GM04504 (cell line): ENCODE results near the gene FAM228A.
"Not testable (repeated sequence)": the region's sequence is repeated elsewhere in the genome, so short reads cannot be mapped to it uniquely, and the experiment has no call there.

Experiments used
- DNase-seq: peaks from one replicate; pipeline ENCODE4 v3.0.0-alpha.2; 2012; ENCODE audit warnings: low read depth

The FAM228A gene

GRCh38 chr2:24191156-24191555 is 16.3 kb downstream of the FAM228A start:
- DNase-seq: no peak

GRCh38 chr2:24191848-24192247 is 17.0 kb downstream of the FAM228A start:
- DNase-seq: no peak

- DNase-seq: not testable (repeated sequence)
Observed at GRCh38 chr2:24197213-24197612, 22.4 kb downstream of the FAM228A start.

- DNase-seq: no peak
Observed at GRCh38 chr2:24199968-24200590, 25.2 kb downstream of the FAM228A start.

GRCh38 chr2:24200799-24201198 is 25.9 kb downstream of the FAM228A start:
- no peak for DNase-seq

DNA sequence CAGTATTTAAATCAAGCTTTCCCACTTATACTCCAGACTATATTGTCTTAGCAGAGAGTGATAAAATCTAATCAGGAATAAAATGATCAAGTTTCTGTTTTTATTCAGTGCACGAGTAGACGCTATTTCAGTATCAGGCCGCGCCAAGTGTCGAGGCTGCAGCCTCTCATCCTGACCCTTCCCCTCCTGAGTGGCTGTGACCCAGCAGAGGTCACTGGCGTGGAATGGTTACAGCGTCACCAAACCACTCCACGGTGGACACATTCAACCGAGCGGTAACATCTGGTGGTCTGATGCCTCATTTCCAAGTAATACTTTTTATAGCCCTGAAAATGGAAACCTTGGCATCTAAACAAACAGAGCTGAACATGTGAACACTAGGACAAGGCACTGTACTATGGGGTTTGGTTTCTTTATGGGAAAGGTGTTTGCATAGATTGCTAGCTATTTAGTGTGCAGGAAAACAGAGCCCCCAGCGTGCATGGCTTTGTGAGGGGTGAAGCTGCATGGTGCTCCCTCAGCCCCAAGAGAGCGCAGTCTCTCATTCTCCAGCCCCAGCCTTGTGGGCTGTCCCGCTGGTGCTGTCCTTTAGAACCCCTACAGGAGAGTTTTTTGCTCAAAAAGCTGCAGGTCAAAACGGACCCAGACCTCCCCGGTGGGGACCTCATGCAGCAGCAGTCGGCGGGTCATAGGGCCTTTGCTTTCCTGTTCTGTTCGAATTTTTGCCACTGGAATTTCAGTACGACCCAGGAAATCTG is 28.4 kb downstream of the FAM228A start:
- DNase-seq: no peak

DNA sequence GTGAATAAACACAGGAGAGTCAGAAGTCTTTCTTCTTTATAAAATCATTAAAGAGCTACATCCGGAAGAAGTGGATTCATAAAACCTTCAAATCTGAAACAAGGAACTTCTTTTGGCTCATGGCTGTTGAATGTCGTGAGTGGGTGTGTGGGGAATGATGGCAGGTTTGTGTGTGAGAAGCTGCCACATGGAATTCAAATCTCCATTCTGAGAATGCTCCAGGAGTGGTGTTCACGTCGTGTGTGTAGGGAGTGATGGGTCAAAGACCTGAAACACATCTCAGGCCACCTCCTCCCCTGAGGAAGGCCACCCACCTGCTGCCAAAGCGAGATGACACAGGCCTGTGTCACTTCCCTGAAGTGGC is 28.9 kb downstream of the FAM228A start:
- DNase-seq: no peak

- DNase-seq: no peak
Observed at GRCh38 chr2:24204505-24204904, 29.7 kb downstream of the FAM228A start.

GRCh38 chr2:24205131-24205530 is 30.3 kb downstream of the FAM228A start:
- no peak for DNase-seq

GRCh38 chr2:24206242-24206641 is 31.4 kb downstream of the FAM228A start:
- DNase-seq: no peak

GRCh38 chr2:24206714-24207113 is 31.9 kb downstream of the FAM228A start:
- no peak for DNase-seq

DNA sequence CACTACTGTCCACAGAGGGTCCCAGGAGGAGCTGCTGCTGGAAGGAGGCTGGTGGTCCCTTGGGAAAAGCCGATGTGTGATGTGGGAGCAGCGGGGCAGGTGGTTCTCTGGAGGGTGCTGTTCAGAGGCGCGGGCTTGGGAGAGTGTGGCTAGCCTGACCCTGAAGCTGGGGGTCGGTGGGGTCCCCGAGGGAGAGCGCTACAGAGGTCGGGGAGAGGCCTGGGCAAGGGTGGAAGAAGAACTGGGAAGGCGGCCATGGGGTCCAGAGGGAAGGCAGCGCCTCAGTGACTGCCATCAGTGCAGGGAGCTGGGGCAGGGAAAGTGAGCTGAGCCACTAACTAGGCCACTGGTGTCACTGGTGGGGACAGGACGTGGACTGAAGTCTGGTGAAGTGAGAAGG is 32.5 kb downstream of the FAM228A start:
- no peak for DNase-seq

- no peak for DNase-seq
Observed at GRCh38 chr2:24208490-24208889, 33.6 kb downstream of the FAM228A start.

- DNase-seq: no peak
Observed at GRCh38 chr2:24209389-24210105, 34.7 kb downstream of the FAM228A start.

DNA sequence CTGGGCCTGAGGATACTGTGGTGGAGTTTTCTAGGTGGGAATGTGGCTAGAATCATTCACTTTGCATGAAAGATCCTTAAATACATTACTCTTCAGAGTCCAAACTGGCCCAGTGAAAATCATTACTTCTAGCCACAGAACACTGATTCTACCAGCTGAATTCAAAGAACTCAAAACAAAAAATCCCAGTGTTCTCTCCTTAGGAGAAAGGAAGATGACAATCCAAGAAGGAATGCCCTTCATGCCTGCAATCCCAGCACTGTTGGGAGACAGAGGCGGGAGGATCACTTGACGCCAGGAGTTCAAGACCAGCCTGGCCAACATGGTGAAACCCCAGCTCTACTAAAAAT is 35.2 kb downstream of the FAM228A start:
- DNase-seq: no peak

- no peak for DNase-seq
Observed at GRCh38 chr2:24210723-24211122, 35.9 kb downstream of the FAM228A start.

DNA sequence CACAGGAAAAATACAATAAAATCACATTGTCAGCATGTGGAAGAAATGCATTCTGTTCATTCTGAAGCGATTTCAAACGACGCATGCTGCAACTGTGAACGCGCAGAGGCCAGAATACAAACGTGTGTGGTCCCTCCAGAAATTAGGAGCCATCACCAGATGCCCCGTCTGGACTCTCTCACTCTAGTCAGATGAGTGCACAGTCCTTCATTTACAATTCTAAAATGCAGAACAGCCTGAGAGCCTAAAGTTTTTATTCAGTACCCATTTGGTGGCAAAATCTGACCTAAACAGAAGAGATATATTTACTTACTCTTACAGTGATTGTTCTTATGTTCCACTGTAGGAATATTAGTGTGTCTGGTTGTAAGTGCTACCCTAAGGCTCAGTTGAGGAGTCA is 36.6 kb downstream of the FAM228A start:
- no peak for DNase-seq

DNA sequence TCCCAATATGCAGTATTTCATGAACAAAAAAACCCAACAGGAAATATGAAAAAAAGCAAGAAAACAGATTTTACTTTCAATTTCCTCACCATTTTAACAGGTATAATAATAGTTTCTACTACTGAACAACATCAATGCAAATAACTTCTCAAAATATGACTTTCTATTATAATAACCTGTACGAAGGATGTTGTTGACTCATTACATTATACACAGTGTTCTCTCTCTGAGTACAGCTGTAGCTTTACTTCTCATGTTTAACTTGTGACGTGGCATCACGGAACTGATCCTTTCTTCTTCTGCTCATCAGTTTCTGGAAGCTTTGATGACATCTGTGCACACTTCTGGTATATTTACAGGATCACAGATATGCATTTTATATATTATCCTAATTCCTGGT is 40.0 kb downstream of the FAM228A start:
- DNase-seq: no peak

- no peak for DNase-seq
Observed at GRCh38 chr2:24220554-24221291, 45.9 kb downstream of the FAM228A start.

GRCh38 chr2:24221343-24222050 is 46.6 kb downstream of the FAM228A start:
- DNase-seq: no peak

DNA sequence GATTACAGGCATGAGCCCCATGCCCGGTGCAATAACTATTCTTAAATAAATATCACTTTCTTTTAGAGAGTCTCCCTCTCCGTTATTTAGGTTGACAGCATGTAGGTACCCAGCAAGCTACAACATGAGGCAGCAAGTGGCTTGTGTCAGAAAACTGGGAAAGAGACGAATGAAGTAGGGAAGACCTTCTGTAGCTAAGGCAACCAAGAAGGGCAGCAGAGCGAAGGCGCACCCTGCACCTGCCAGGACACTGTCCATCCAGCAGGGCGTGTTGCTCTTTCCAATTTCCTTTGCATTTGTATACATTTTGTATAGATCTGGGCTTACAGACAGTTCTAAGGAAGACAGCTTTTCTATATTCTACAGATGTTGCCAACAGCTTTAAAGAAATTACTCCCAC is 48.1 kb downstream of the FAM228A start:
- DNase-seq: no peak
